H1 (cell line): ENCODE results near the gene ATP11A. TPM values are rescaled to one million over a fixed set of nuclear protein-coding genes. Genes with fewer than 3 reads are reported as not detected.

ENCODE experiments used
- ASH2L ChIP-seq: fragments of 200-600, 300-600 bp; sonication (generic); IDR thresholded peaks from one replicate; pipeline ENCODE4 v1.7.1; 2017; ENCODE audit warnings: low read length
- FOSL1 ChIP-seq: IDR thresholded peaks from 2 replicates; pipeline ENCODE4 v1.6.1; 2011; ENCODE audit warnings: mild to moderate bottlenecking, low read depth, low read length, moderate library complexity; ENCODE audit not compliant: insufficient read depth
- KDM4A ChIP-seq: IDR thresholded peaks from one replicate; pipeline ENCODE4 v1.7.1; 2012; ENCODE audit warnings: low read depth, mild to moderate bottlenecking, moderate library complexity, low read length, inconsistent platforms; ENCODE audit not compliant: severe bottlenecking
- RBBP5 ChIP-seq: IDR thresholded peaks from 2 replicates; pipeline ENCODE4 v1.7.1; 2012; ENCODE audit warnings: low read depth, mild to moderate bottlenecking, inconsistent platforms, low read length, moderate library complexity, borderline replicate concordance
- SIN3A ChIP-seq, 2 experiments: IDR thresholded peaks in 1 of 2; conservative IDR thresholded peaks in 1 of 2; 2 replicates each; pipeline ENCODE4 v1.6.1; 2011 to 2012; ENCODE audit warnings: low read length in 2 of 2, improper control_type of control experiment in 1 of 2, low read depth in 1 of 2, mild to moderate bottlenecking in 1 of 2
- SIRT6 ChIP-seq: IDR thresholded peaks from one replicate; pipeline ENCODE4 v1.7.1; 2012; ENCODE audit warnings: low read length, inconsistent platforms
- SIX5 ChIP-seq: IDR thresholded peaks from 2 replicates; pipeline ENCODE4 v1.6.1; 2011; ENCODE audit warnings: mild to moderate bottlenecking, low read depth, low read length
- polyA plus RNA-seq, 7 experiments: library from polyadenylated mRNA; depleted of rRNA in 3 of 7; stranded (reverse) in 5 of 7; unstranded in 2 of 7; fragments of >200 nt in 5 of 7; fragments of 200-250 nt in 2 of 7; gene quantifications; 1 replicate in 5 of 7; 2 replicates in 1 of 7; 4 replicates in 1 of 7; pipeline versions ENCODE4 v1.2.1 to v1.2.3, GENCODE V29; 2011 to 2013; ENCODE audit warnings: missing spikeins in 2 of 7, mixed read lengths in 2 of 7
- total RNA-seq: library from RNA; stranded (reverse); fragmentation: NEBNext Ultra II Directional; extraction: Animal tissue kit (Norgen Biotek cat#: 25700); gene quantifications from 2 replicates; pipeline ENCODE4 v1.2.1, GENCODE V29; 2021

ATP11A gene
- total and polyA plus RNA-seq, 2 of the 8 experiments (the other 6 are each of a cell fraction or from before 2014, with no cell fraction given): 28.8 to 72.9 TPM

DNA sequence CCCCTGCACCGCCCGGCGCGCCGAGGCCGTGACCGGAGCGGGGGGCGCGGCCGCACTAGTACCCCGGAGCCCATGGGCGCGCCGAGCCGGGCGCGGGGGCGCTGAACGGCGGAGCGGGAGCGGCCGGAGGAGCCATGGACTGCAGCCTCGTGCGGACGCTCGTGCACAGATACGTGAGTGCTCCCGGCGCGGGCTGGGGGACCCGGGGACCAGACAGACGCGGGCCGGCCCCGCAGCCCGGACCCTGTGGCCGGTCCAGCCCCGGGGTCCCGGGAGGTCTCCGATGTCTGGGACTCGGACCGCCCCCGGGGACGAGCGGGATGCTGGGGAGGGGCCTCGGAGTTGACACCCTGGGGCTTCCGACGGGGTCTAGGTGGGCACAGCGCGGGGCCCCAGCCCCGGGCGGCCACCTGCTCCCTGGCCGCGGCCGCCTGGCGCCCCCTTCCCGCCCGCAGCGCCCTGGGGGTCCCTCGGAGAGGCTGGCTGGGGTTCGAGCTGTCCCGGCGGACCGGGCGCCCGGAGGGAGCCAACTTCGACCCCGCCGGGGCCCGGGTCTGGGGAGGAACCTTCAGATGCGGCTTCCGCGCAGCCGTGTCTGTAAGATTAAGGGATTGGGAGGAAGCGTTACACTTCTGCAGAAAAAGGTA lies 568 bp downstream of the ATP11A start (continued):
- TF ChIP-seq SIX5 (no peak), KDM4A (peak; percentile 62), ASH2L (peak; percentile 21), SIRT6 (no peak), SIN3A (conservative IDR thresholded peaks at IDR 0.05 in 1 of 2, IDR thresholded peaks at IDR 0.05 in 1 of 2; ENCODE audit: low read depth in 1 of 2, low read length in 2 of 2) (no peak), RBBP5 (peak; percentile 51; the same call in 1 of the 2 replicates), FOSL1 (no peak)
